Choroid plexus epithelial cell (primary cell): ENCODE measurements around the gene MRFAP1L1.

Source experiments
- DNase-seq: peaks from one replicate; pipeline ENCODE4 v3.0.0-alpha.2; 2010; ENCODE audit warnings: low read depth
- H3K4me3 ChIP-seq: 2 replicates; pipeline ENCODE4 v1.5.1; 2011; ENCODE audit warnings: low read depth, mild to moderate bottlenecking, control low read depth, low read length, moderate library complexity
- TF ChIP-seq, protein P1 (sequence below): conservative IDR thresholded peaks from 2 replicates; pipeline ENCODE4 v1.5.1; 2011; ENCODE audit warnings: low read depth, mild to moderate bottlenecking, control low read depth, inconsistent platforms, low read length, moderate library complexity

Gene MRFAP1L1

DNA sequence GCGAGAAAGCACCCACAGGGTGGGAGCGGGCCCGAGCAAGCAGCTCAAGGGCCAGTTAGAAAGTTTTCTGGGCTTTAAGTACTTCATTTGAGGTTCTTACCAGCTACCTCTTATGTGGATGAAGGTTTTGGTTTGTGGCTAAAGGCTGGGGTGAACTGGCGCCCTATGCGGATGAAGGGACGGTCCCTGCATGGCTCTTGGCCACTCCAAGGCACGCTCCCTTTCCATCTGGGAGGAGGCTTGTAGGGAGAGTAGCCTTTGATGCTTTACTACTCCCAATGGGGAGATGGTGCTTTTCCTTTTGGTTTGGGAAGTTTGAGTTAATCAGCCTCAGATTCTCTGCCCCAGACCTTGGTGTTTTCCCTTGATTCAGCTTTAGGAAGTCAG, 51.5 kb downstream of the MRFAP1L1 start:
- TF ChIP-seq, protein P1, sequence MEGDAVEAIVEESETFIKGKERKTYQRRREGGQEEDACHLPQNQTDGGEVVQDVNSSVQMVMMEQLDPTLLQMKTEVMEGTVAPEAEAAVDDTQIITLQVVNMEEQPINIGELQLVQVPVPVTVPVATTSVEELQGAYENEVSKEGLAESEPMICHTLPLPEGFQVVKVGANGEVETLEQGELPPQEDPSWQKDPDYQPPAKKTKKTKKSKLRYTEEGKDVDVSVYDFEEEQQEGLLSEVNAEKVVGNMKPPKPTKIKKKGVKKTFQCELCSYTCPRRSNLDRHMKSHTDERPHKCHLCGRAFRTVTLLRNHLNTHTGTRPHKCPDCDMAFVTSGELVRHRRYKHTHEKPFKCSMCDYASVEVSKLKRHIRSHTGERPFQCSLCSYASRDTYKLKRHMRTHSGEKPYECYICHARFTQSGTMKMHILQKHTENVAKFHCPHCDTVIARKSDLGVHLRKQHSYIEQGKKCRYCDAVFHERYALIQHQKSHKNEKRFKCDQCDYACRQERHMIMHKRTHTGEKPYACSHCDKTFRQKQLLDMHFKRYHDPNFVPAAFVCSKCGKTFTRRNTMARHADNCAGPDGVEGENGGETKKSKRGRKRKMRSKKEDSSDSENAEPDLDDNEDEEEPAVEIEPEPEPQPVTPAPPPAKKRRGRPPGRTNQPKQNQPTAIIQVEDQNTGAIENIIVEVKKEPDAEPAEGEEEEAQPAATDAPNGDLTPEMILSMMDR: no peak
- no peak for DNase-seq
- peak overlapping the region; percentile 49 for H3K4me3 ChIP-seq
